B cell (primary cell): Measurements from ENCODE around the gene CYP17A1. TPM values are rescaled to one million over a fixed set of nuclear protein-coding genes. Genes with fewer than 3 reads are reported as not detected.
A peak's percentile ranks its signal among the peaks of the same experiment; 100 is the strongest.

ENCODE experiments used
- ATAC-seq: fragments of 200-7000 bp; cut with Tn5 transposase; one replicate; pipeline ENCODE4 v1.10.0; 2021; ENCODE audit warnings: low read depth, mild to moderate bottlenecking, moderate number of reproducible peaks, moderate library complexity
- CTCF ChIA-PET: fragments of 350-600 bp; sonication (Branson Sonifier 250); formaldehyde crosslinking; loops from one replicate; lab custom pipeline; 2021; ENCODE audit warnings: antibody characterized with exemption, inconsistent platforms; lab: Charles Lee
- POLR2A ChIA-PET: fragments of 350-600 bp; sonication (Branson Sonifier 250); formaldehyde crosslinking; loops from one replicate; lab custom pipeline; 2021; ENCODE audit warnings: antibody characterized with exemption; lab: Charles Lee
- DNase-seq: peaks from one replicate; pipeline ENCODE4 v3.0.0; 2013
- H2AFZ ChIP-seq: 2 replicates; pipeline ENCODE4 v1.6.1; 2012; ENCODE audit warnings: mild to moderate bottlenecking, low read depth, low read length; ENCODE audit not compliant: insufficient read depth, poor library complexity, severe bottlenecking
- H3K27ac ChIP-seq, 2 donors: 1 replicate in 1 of 2; 2 replicates in 1 of 2; pipeline ENCODE4 v1.5.1; 2012 to 2013; ENCODE audit warnings: low read length in 2 of 2, mild to moderate bottlenecking in 2 of 2, moderate library complexity in 1 of 2
- H3K27me3 ChIP-seq, 4 experiments: fragments of 200-600 bp in 1 of 4; sonication (generic) in 1 of 4; replicated peaks in 1 of 4; 1 replicate in 2 of 4; 2 replicates in 2 of 4; pipeline versions ENCODE4 v1.6.1 to v1.7.0; 2013 to 2016; ENCODE audit warnings: low read length in 3 of 4, mild to moderate bottlenecking in 2 of 4, mixed read lengths in 1 of 4, moderate library complexity in 1 of 4; ENCODE audit not compliant: insufficient read depth in 4 of 4, control insufficient read depth in 3 of 4; ENCODE audit errors: control extremely low read depth in 1 of 4
- H3K36me3 ChIP-seq, 2 experiments: replicated peaks in 1 of 2; 1 replicate in 1 of 2; 2 replicates in 1 of 2; pipeline versions ENCODE4 v1.6.1 to v1.7.1; 2013; ENCODE audit warnings: low read length in 1 of 2; ENCODE audit not compliant: insufficient read depth in 2 of 2, control insufficient read depth in 1 of 2; ENCODE audit errors: control extremely low read depth in 1 of 2, extremely low read depth in 1 of 2
- H3K4me1 ChIP-seq, 2 donors: fragments of 200-600 bp in 1 of 2; sonication (generic) in 1 of 2; 1 replicate in 1 of 2; 2 replicates in 1 of 2; pipeline versions ENCODE4 v1.5.1 to v1.6.1; 2013 to 2017; ENCODE audit warnings: low read length in 2 of 2; ENCODE audit not compliant: control insufficient read depth in 2 of 2, insufficient read depth in 2 of 2
- H3K4me2 ChIP-seq: replicated peaks from 2 replicates; pipeline ENCODE3; 2012; ENCODE audit warnings: mild to moderate bottlenecking, low read depth, low read length; ENCODE audit not compliant: poor library complexity, severe bottlenecking
- H3K4me3 ChIP-seq, 5 experiments: fragments of 200-600 bp in 1 of 5; sonication (generic) in 1 of 5; 1 replicate in 3 of 5; 2 replicates in 2 of 5; pipeline versions ENCODE4 v1.5.1 to v1.7.0; 2011 to 2016; ENCODE audit warnings: low read length in 4 of 5, mild to moderate bottlenecking in 4 of 5, low read depth in 2 of 5, control low read depth in 1 of 5, moderate library complexity in 1 of 5; ENCODE audit not compliant: insufficient read depth in 1 of 5; ENCODE audit errors: control extremely low read depth in 1 of 5, extremely low read depth in 1 of 5
- H3K79me2 ChIP-seq: fragments of 200-600 bp; sonication (generic); one replicate; pipeline ENCODE4 v1.6.0; 2016; ENCODE audit warnings: low read length; ENCODE audit not compliant: control insufficient read depth, insufficient read depth
- H3K9ac ChIP-seq: fragments of 200-600 bp; sonication (generic); 2 replicates; pipeline ENCODE4 v1.6.1; 2017; ENCODE audit warnings: mild to moderate bottlenecking, low read length, moderate library complexity
- H3K9me3 ChIP-seq, 3 donors: one replicate each; pipeline versions ENCODE4 v1.6.1 to v1.7.1; 2013; ENCODE audit warnings: low read length in 2 of 3; ENCODE audit not compliant: control insufficient read depth in 2 of 3, insufficient read depth in 1 of 3; ENCODE audit errors: control extremely low read depth in 1 of 3
- H4K20me1 ChIP-seq: 2 replicates; pipeline ENCODE4 v1.6.0; 2012; ENCODE audit warnings: mild to moderate bottlenecking, low read length; ENCODE audit not compliant: insufficient read depth, control insufficient read depth, poor library complexity, severe bottlenecking
- H3K27ac Mint-ChIP-seq: one replicate; pipeline ENCODE4 v1.8.0; 2021; ENCODE audit warnings: mixed read lengths
- H3K27me3 Mint-ChIP-seq: one replicate; pipeline ENCODE4 v1.8.0; 2021; ENCODE audit warnings: mixed read lengths
- H3K4me1 Mint-ChIP-seq: one replicate; pipeline ENCODE4 v1.8.0; 2021; ENCODE audit warnings: mixed read lengths
- H3K4me3 Mint-ChIP-seq: one replicate; pipeline ENCODE4 v1.8.0; 2021; ENCODE audit warnings: mixed read lengths
- H3K9me3 Mint-ChIP-seq: one replicate; pipeline ENCODE4 v1.8.0; 2022; ENCODE audit warnings: mixed read lengths; ENCODE audit not compliant: insufficient read depth
- CTCF ChIP-seq: fragments of 200-600 bp; IDR thresholded peaks from one replicate; pipeline ENCODE4 v1.8.0; 2022; ENCODE audit warnings: antibody characterized with exemption, mild to moderate bottlenecking
- EZH2 ChIP-seq: IDR thresholded peaks from 2 replicates; pipeline ENCODE4 v1.6.1; 2012; ENCODE audit warnings: borderline replicate concordance, low read depth, mild to moderate bottlenecking, moderate library complexity, low read length; ENCODE audit not compliant: insufficient read depth, poor library complexity, severe bottlenecking
- WGBS: methylation state at CpG from one replicate; pipeline ENCODE4 v1.1.5; 2013; ENCODE audit warnings: missing lambda C conversion rate; ENCODE audit not compliant: insufficient coverage; 5-methylcytosine and 5-hydroxymethylcytosine counted together
- intact Hi-C: fragments of 100-400 bp; cut with micrococcal nuclease; formaldehyde crosslinking; loops from one replicate; pipeline ENCODE4 v1.10.0; 2022
- polyA minus RNA-seq: library from RNA; depleted of rRNA, polyadenylated mRNA; stranded (reverse); fragments of >200 nt; gene quantifications from 2 replicates; pipeline ENCODE4 v1.2.3, GENCODE V29; 2012
- polyA plus RNA-seq: library from polyadenylated mRNA; depleted of rRNA; stranded (reverse); fragments of >200 nt; gene quantifications from 2 replicates; pipeline ENCODE4 v1.2.3, GENCODE V29; 2012
- total RNA-seq, 2 donors: library from RNA; stranded (reverse); fragments of 120-200 nt in 1 of 2; gene quantifications; 1 replicate in 1 of 2; 2 replicates in 1 of 2; pipeline versions ENCODE4 v1.2.3 to v1.2.4, GENCODE V29; 2013 to 2022

Gene CYP17A1
- total RNA-seq, result not detected in 2 replicates
- total RNA-seq (2013), result 5.1 TPM
- not detected in 2 replicates for polyA plus RNA-seq
- polyA minus RNA-seq, result not detected in 2 replicates

GRCh38 chr10:102837230-102837721, at the start of gene CYP17A1:
TSS of gene CYP17A1 (minus strand) at chr10:102837413. CDS start at chr10:102837361, 52 bp downstream.
- H3K27ac Mint-ChIP-seq, result peak within 1 kb of the TSS; percentile 23
- peaks cover 19% of the 10 kb centered on the region for H3K27me3 Mint-ChIP-seq
- POLR2A ChIA-PET, result interaction anchor here (0.7 kb wide), 1 partner anchor 318 kb away, joined by 4 read pairs; no protein-coding TSS in a partner anchor

More at GRCh38 chr10:102837230-102837721, at the start of gene CYP17A1:
- no peak within 1 kb of the TSS for H3K27ac ChIP-seq
- no peak for DNase-seq
- H3K4me1 ChIP-seq, result peaks cover 0 to 4% of the 10 kb centered on the region in 2 donors
- no peak within 1 kb of the TSS for H3K4me3 ChIP-seq
- no peak within 1 kb of the TSS for H3K4me2 ChIP-seq
- no peak for TF ChIP-seq EZH2
- no peak for TF ChIP-seq CTCF
- WGBS, result 96% methylated on average over 5 of the region's 5 CpGs
- Mint-ChIP-seq H3K4me1 (peaks cover 2% of the 10 kb centered on the region), H3K9me3 (peaks cover 9% of the 10 kb centered on the region), H3K4me3 (no peak within 1 kb of the TSS)
- H2AFZ ChIP-seq, result no peak within 1 kb of the TSS
- no peaks in the 10 kb centered on the region for H3K36me3 ChIP-seq
- ATAC-seq, result no peak
- H3K27me3 ChIP-seq, result peaks cover 0 to 14% (median 2%) of the 10 kb centered on the region in 4 experiments
- H4K20me1 ChIP-seq, result no peaks in the 10 kb centered on the region
- intact Hi-C loops, result loop anchor here (10.0 kb wide), 1 partner anchor 648 kb away; no protein-coding TSS in a partner anchor
- H3K9me3 ChIP-seq, result peaks cover 0 to 17% (median 3%) of the 10 kb centered on the region in 3 donors
- no peak within 1 kb of the TSS for H3K9ac ChIP-seq
- no peaks in the 10 kb centered on the region for H3K79me2 ChIP-seq
- CTCF ChIA-PET, result interaction anchor here (0.6 to 5.2 kb wide), 12 partner anchors 10 to 646 kb away, joined by 3 to 54 read pairs (median 4); no protein-coding TSS in a partner anchor
